ENCODE results near the gene ZDHHC4. TPM values are rescaled to one million over a fixed set of nuclear protein-coding genes. Genes with fewer than 3 reads are reported as not detected.

The ZDHHC4 gene
- polyA plus RNA-seq, 1 of the 3 experiments (the other 2 are of a cell fraction): 169 TPM

DNA sequence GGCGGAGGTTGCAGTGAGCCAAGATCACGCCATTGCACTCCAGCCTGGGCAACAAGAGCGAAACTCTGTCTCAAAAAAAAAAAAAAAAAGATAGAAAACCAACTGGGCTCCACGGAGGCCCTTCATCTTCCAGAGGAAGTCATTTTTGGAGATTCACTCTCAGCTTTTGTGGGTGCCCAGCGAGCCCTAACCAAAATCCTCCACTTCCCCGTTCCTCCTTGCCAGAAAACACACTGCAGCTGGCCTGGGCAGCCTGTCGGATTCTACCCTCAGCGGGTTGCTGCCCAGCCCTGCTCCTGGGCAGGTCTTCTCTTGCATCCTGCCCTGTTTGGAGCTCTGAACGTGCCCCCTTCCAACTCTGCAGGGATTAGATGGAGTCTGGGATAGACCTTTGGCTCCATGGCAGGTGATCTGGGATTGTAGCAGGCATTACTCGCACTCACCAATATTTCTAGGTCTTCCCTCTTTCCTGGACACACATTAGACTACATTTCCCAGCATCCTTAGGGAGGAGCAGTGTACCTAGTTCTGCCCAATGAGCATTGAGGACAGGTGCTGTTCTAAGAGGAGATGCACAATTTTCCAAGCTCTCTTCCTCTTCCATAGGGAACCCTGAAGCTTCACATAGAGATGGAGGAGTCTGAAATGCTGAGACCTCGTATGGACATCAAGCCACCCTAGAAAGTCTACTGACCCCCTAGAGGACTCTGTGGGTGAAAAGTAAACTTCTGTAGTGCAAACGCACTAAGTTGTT is 30.6 kb upstream of the ZDHHC4 start (continued):
- TF ChIP-seq, protein P1, sequence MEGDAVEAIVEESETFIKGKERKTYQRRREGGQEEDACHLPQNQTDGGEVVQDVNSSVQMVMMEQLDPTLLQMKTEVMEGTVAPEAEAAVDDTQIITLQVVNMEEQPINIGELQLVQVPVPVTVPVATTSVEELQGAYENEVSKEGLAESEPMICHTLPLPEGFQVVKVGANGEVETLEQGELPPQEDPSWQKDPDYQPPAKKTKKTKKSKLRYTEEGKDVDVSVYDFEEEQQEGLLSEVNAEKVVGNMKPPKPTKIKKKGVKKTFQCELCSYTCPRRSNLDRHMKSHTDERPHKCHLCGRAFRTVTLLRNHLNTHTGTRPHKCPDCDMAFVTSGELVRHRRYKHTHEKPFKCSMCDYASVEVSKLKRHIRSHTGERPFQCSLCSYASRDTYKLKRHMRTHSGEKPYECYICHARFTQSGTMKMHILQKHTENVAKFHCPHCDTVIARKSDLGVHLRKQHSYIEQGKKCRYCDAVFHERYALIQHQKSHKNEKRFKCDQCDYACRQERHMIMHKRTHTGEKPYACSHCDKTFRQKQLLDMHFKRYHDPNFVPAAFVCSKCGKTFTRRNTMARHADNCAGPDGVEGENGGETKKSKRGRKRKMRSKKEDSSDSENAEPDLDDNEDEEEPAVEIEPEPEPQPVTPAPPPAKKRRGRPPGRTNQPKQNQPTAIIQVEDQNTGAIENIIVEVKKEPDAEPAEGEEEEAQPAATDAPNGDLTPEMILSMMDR (IDR thresholded peaks at IDR 0.05): no peak
- TF ChIP-seq, protein P2, sequence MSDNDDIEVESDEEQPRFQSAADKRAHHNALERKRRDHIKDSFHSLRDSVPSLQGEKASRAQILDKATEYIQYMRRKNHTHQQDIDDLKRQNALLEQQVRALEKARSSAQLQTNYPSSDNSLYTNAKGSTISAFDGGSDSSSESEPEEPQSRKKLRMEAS (IDR thresholded peaks at IDR 0.05; ENCODE audit: low read depth): no peak

DNA sequence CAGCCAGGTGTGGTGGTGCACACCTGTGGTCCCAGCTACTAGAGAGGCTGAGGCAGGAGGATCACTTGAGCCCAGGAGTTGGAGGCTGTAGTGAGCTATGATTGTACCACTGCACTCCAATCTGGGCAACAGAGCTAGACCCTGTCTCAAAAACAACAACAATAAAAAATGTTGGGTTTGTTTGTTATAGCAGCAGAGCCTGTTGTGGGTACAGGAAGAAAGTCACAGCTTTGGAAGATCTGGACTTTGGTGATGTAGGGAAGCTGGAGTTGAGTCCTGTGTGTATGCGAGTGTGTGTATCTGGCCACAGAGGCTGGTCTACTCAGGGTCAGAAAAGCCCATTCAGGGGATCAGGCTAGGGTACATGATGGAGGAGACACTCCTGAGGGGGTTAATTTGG is 29.9 kb upstream of the ZDHHC4 start:
- H3K27ac ChIP-seq (ENCODE audit: low read depth in 2 of 2, low read length in 1 of 2): no peak overlapping the region
- H3K4me1 ChIP-seq (ENCODE audit: control insufficient read depth in 1 of 2, insufficient read depth in 2 of 2, low read depth in 1 of 2, low read length in 1 of 2): no peaks in the 10 kb centered on the region
- TF ChIP-seq RAD21 (IDR thresholded peaks at IDR 0.05; ENCODE audit: low read length) (no peak), RCOR1 (IDR thresholded peaks at IDR 0.05; ENCODE audit: low read length) (no peak), ELF1 (IDR thresholded peaks at IDR 0.05) (no peak), YY1 (IDR thresholded peaks at IDR 0.05; ENCODE audit: low read depth) (no peak), MEF2A (IDR thresholded peaks at IDR 0.05; ENCODE audit: borderline replicate concordance, low read depth) (no peak), NFIC (IDR thresholded peaks at IDR 0.05; ENCODE audit: borderline replicate concordance) (no peak), EP300 (IDR thresholded peaks at IDR 0.05; ENCODE audit: borderline replicate concordance in 1 of 2, low read depth in 1 of 2, low read length in 1 of 2) (no peak), POLR2AphosphoS5 (IDR thresholded peaks at IDR 0.05; ENCODE audit: low read depth, low read length) (no peak)
- TF ChIP-seq, protein P2 (IDR thresholded peaks at IDR 0.05; ENCODE audit: low read depth): no peak
- no peak overlapping the region for H3K9ac ChIP-seq
- no peaks in the 10 kb centered on the region for H4K20me1 ChIP-seq (ENCODE audit: insufficient read depth)
- H3K27me3 ChIP-seq (ENCODE audit: insufficient read depth): no peaks in the 10 kb centered on the region
- H3K4me3 ChIP-seq (ENCODE audit: low read depth in 2 of 2, low read length in 1 of 2): no peak overlapping the region
- H3K36me3 ChIP-seq (replicated peaks in 1 of 2; ENCODE audit: control insufficient read depth in 1 of 2, insufficient read depth in 2 of 2, low read length in 1 of 2): no peaks in the 10 kb centered on the region
- POLR2A ChIA-PET: no interaction called here
- H3K4me2 ChIP-seq: no peak overlapping the region
- no peaks in the 10 kb centered on the region for H3K9me3 ChIP-seq
- H2AFZ ChIP-seq (ENCODE audit: low read depth): no peak overlapping the region
- H3F3A ChIP-seq (replicated peaks; ENCODE audit: insufficient read depth): no peaks in the 10 kb centered on the region
- CTCF ChIA-PET: interaction anchor here (2.0 to 3.9 kb wide), 3 partner anchors 11 to 21 kb away, joined by 5 to 20 read pairs (median 6); no protein-coding TSS in a partner anchor
- no peaks in the 10 kb centered on the region for H3K79me2 ChIP-seq (ENCODE audit: insufficient read depth)
- no peak for DNase-seq
- 88% methylated on average over 1 of the region's 1 CpG for WGBS (ENCODE audit: low lambda C conversion rate)
- no peaks in the 10 kb centered on the region for H3K9me2 ChIP-seq

DNA sequence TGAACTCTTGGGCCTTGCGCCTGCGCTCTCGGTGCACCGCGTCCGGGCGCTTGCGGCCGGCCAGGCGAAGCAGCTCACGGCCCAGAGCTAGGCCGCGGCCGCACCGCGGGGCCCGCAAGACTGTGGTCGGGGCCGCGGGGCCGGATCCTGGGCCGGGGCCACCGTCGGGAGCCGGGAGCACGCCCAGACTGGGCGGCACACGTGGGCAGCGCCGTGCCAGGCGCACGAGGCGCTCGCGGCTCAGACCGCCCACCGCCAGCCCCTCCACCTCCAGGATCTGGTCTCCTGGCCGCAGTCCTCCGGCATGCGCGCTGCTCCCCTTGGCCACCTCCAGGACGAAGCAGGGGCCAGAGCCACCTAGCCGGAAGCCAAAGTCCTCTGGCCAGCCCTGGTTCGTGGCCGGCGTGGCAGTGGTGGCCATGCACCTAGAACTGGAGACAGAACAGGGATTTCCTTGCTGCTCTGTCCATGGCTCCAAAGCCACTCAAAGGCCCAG is 26.2 kb upstream of the ZDHHC4 start, which contains the start of gene GRID2IP:
GRID2IP (minus strand) TSS at position 446 of the 496 bp plus-strand sequence; CDS start at position 421, 25 bp downstream.
- Histone ChIP-seq H3K9me2 (no peaks in the 10 kb centered on the region), H2AFZ (ENCODE audit: low read depth) (no peak within 1 kb of the TSS), H3F3A (replicated peaks; ENCODE audit: insufficient read depth) (no peaks in the 10 kb centered on the region), H3K4me3 (ENCODE audit: low read depth in 2 of 2, low read length in 1 of 2) (no peak within 1 kb of the TSS), H3K36me3 (replicated peaks in 1 of 2; ENCODE audit: control insufficient read depth in 1 of 2, insufficient read depth in 2 of 2, low read length in 1 of 2) (no peaks in the 10 kb centered on the region), H3K4me1 (ENCODE audit: control insufficient read depth in 1 of 2, insufficient read depth in 2 of 2, low read depth in 1 of 2, low read length in 1 of 2) (no peaks in the 10 kb centered on the region), H4K20me1 (ENCODE audit: insufficient read depth) (no peaks in the 10 kb centered on the region), H3K27me3 (ENCODE audit: insufficient read depth) (no peaks in the 10 kb centered on the region), H3K79me2 (ENCODE audit: insufficient read depth) (no peaks in the 10 kb centered on the region), H3K9ac (no peak within 1 kb of the TSS), H3K27ac (ENCODE audit: low read depth in 2 of 2, low read length in 1 of 2) (no peak within 1 kb of the TSS), H3K4me2 (no peak within 1 kb of the TSS), H3K9me3 (no peaks in the 10 kb centered on the region)
- TF ChIP-seq JUND (IDR thresholded peaks at IDR 0.05) (no peak), RCOR1 (IDR thresholded peaks at IDR 0.05; ENCODE audit: low read length) (no peak), SIN3A (IDR thresholded peaks at IDR 0.05; ENCODE audit: borderline replicate concordance, low read depth, low read length) (no peak), NFIC (IDR thresholded peaks at IDR 0.05; ENCODE audit: borderline replicate concordance) (no peak), FOXJ3 (CRISPR knock-in tag; IDR thresholded peaks at IDR 0.05) (no peak), RXRA (IDR thresholded peaks at IDR 0.05; ENCODE audit: borderline replicate concordance, low read depth) (no peak), CHD2 (IDR thresholded peaks at IDR 0.05; ENCODE audit: low read length, partially characterized antibody) (no peak), FOXM1 (IDR thresholded peaks at IDR 0.05; ENCODE audit: low read depth) (no peak)
- 89% methylated on average over 31 of the region's 46 CpGs for WGBS (ENCODE audit: low lambda C conversion rate)
- ChIA-PET POLR2A (no interaction called here), CTCF (no interaction called here)
- no peak for DNase-seq
